H1 (cell line): ENCODE results near the gene GMEB1. TPM values are rescaled to one million over a fixed set of nuclear protein-coding genes. Genes with fewer than 3 reads are reported as not detected.

Source experiments
- CTCF ChIA-PET: fragments of 300-600 bp; sonication (Branson Sonifier 250); formaldehyde crosslinking; loops from one replicate; lab custom pipeline; 2021; ENCODE audit not compliant: partially characterized antibody; lab: Charles Lee
- POLR2A ChIA-PET: fragments of 300-600 bp; sonication (Branson Sonifier 250); formaldehyde crosslinking; loops from one replicate; lab custom pipeline; 2021; ENCODE audit warnings: inconsistent platforms; ENCODE audit not compliant: partially characterized antibody; lab: Charles Lee
- DNase-seq, 2 experiments: peaks; one replicate each; pipeline versions ENCODE4 v3.0.0 to v3.0.0-alpha.2; 2010 to 2022; ENCODE audit warnings: low spot score in 2 of 2, low read depth in 1 of 2, mixed read lengths in 1 of 2
- FAIRE-seq: peaks from 2 replicates; lab custom pipeline; 2011; peaks lifted over from hg19 to GRCh38; lab: Jason Lieb, UNC
- H2AFZ ChIP-seq: 2 replicates; pipeline ENCODE4 v1.8.1; 2012; ENCODE audit warnings: low read length, inconsistent platforms
- H2AK5ac ChIP-seq: 2 replicates; pipeline ENCODE4 v1.6.1; 2013; ENCODE audit warnings: low read depth, low read length
- H2BK120ac ChIP-seq: replicated peaks from 2 replicates; pipeline ENCODE3; 2013; ENCODE audit warnings: low read depth, low read length, inconsistent platforms
- H2BK12ac ChIP-seq: 2 replicates; pipeline ENCODE4 v1.6.1; 2013; ENCODE audit warnings: low read depth, low read length
- H2BK15ac ChIP-seq: 2 replicates; pipeline ENCODE4 v1.6.1; 2013; ENCODE audit warnings: low read length
- H2BK20ac ChIP-seq: 2 replicates; pipeline ENCODE4 v1.6.1; 2013; ENCODE audit warnings: low read length
- H2BK5ac ChIP-seq: 2 replicates; pipeline ENCODE4 v1.6.1; 2013; ENCODE audit warnings: low read depth, low read length
- H3K14ac ChIP-seq: 2 replicates; pipeline ENCODE4 v1.6.1; 2013; ENCODE audit warnings: inconsistent platforms; ENCODE audit not compliant: insufficient read length
- H3K18ac ChIP-seq: 2 replicates; pipeline ENCODE4 v1.6.1; 2013; ENCODE audit warnings: low read length; ENCODE audit errors: extremely low read depth
- H3K23ac ChIP-seq: 2 replicates; pipeline ENCODE4 v1.6.1; 2013; ENCODE audit warnings: inconsistent platforms; ENCODE audit not compliant: insufficient read length
- H3K23me2 ChIP-seq: 2 replicates; pipeline ENCODE4 v1.6.1; 2013; ENCODE audit warnings: low read depth, low read length
- H3K27ac ChIP-seq: 2 replicates; pipeline ENCODE4 v1.6.1; 2011; ENCODE audit warnings: low read depth, low read length, inconsistent platforms
- H3K27me3 ChIP-seq, 4 experiments: replicated peaks in 1 of 4; 1 replicate in 1 of 4; 2 replicates in 3 of 4; pipeline versions ENCODE4 v1.6.1 to v1.8.1; 2011 to 2013; ENCODE audit warnings: low read length in 3 of 4, mild to moderate bottlenecking in 3 of 4, inconsistent platforms in 2 of 4, mixed read lengths in 2 of 4, moderate library complexity in 1 of 4; ENCODE audit not compliant: control insufficient read depth in 3 of 4, insufficient read depth in 3 of 4; ENCODE audit errors: extremely low read depth in 1 of 4
- H3K36me3 ChIP-seq, 4 experiments: 2 replicates each; pipeline versions ENCODE4 v1.6.1 to v1.8.1; 2011 to 2013; ENCODE audit warnings: mild to moderate bottlenecking in 4 of 4, low read length in 3 of 4, moderate library complexity in 2 of 4, control low read depth in 1 of 4, inconsistent platforms in 1 of 4; ENCODE audit not compliant: insufficient read depth in 4 of 4, control insufficient read depth in 2 of 4
- H3K4ac ChIP-seq: replicated peaks from 2 replicates; pipeline ENCODE3; 2013; ENCODE audit warnings: low read length, low read depth, mixed read lengths, inconsistent platforms; ENCODE audit not compliant: insufficient read length
- H3K4me1 ChIP-seq, 4 experiments: replicated peaks in 1 of 4; 1 replicate in 1 of 4; 2 replicates in 3 of 4; pipeline versions ENCODE4 v1.6.1 to v1.8.1; 2011 to 2013; ENCODE audit warnings: low read length in 3 of 4, inconsistent platforms in 2 of 4, mixed read lengths in 1 of 4; ENCODE audit not compliant: insufficient read depth in 4 of 4, control insufficient read depth in 3 of 4
- H3K4me2 ChIP-seq, 2 experiments: 2 replicates each; pipeline versions ENCODE4 v1.6.1 to v1.8.1; 2011 to 2013; ENCODE audit warnings: low read depth in 2 of 2, low read length in 2 of 2, control low read depth in 1 of 2, inconsistent platforms in 1 of 2, mild to moderate bottlenecking in 1 of 2; ENCODE audit not compliant: insufficient read depth in 1 of 2
- H3K4me3 ChIP-seq, 4 experiments: fragments of 200-600, 300-600 bp in 1 of 4; sonication (generic), shearing (Covaris generic), sonication (Bioruptor Twin) in 1 of 4; 2 replicates each; pipeline versions ENCODE4 v1.5.1 to v1.8.1; 2011 to 2016; ENCODE audit warnings: low read length in 4 of 4, low read depth in 3 of 4, control low read depth in 2 of 4, inconsistent platforms in 2 of 4, mild to moderate bottlenecking in 2 of 4, mixed read lengths in 1 of 4, moderate library complexity in 1 of 4; ENCODE audit not compliant: insufficient read depth in 2 of 4; ENCODE audit errors: extremely low read depth in 1 of 4
- H3K56ac ChIP-seq: replicated peaks from 2 replicates; pipeline ENCODE3; 2013; ENCODE audit warnings: low read depth, mild to moderate bottlenecking, mixed read lengths, low read length, inconsistent platforms; ENCODE audit not compliant: insufficient read length
- H3K79me1 ChIP-seq: 2 replicates; pipeline ENCODE4 v1.6.1; 2013; ENCODE audit warnings: low read depth, low read length, control low read depth
- H3K79me2 ChIP-seq, 2 experiments: 2 replicates each; pipeline versions ENCODE4 v1.6.1 to v1.8.1; 2012 to 2013; ENCODE audit warnings: low read length in 2 of 2, mild to moderate bottlenecking in 2 of 2, inconsistent platforms in 1 of 2; ENCODE audit not compliant: insufficient read depth in 2 of 2, control insufficient read depth in 1 of 2
- H3K9ac ChIP-seq, 4 experiments: replicated peaks in 1 of 4; 1 replicate in 1 of 4; 2 replicates in 3 of 4; pipeline versions ENCODE4 v1.6.1 to v1.8.1; 2011 to 2013; ENCODE audit warnings: low read depth in 3 of 4, low read length in 3 of 4, control low read depth in 2 of 4, mild to moderate bottlenecking in 2 of 4, moderate library complexity in 2 of 4, inconsistent platforms in 1 of 4; ENCODE audit errors: extremely low read depth in 1 of 4
- H3K9me3 ChIP-seq, 2 experiments: 2 replicates each; pipeline versions ENCODE4 v1.6.1 to v1.8.1; 2012 to 2013; ENCODE audit warnings: mild to moderate bottlenecking in 2 of 2, moderate library complexity in 2 of 2, control low read depth in 1 of 2, inconsistent platforms in 1 of 2, low read depth in 1 of 2, low read length in 1 of 2, mixed read lengths in 1 of 2; ENCODE audit not compliant: insufficient read depth in 2 of 2
- H4K20me1 ChIP-seq, 2 experiments: replicated peaks in 1 of 2; 2 replicates each; pipeline versions ENCODE3 to v1.8.1; 2011 to 2013; ENCODE audit warnings: inconsistent platforms in 2 of 2, low read length in 2 of 2, mild to moderate bottlenecking in 1 of 2; ENCODE audit not compliant: insufficient read depth in 2 of 2, control insufficient read depth in 1 of 2
- H4K5ac ChIP-seq: 2 replicates; pipeline ENCODE4 v1.6.1; 2013; ENCODE audit warnings: low read length, low read depth, mixed read lengths, inconsistent platforms; ENCODE audit not compliant: insufficient read length
- H4K8ac ChIP-seq: 2 replicates; pipeline ENCODE4 v1.8.0; 2013; ENCODE audit warnings: mild to moderate bottlenecking, moderate library complexity, low read length, inconsistent platforms; ENCODE audit not compliant: insufficient read depth; ENCODE audit errors: extremely low read depth
- H4K91ac ChIP-seq: replicated peaks from 2 replicates; pipeline ENCODE3; 2013; ENCODE audit warnings: low read length, mixed read lengths, inconsistent platforms; ENCODE audit not compliant: insufficient read length
- ATF3 ChIP-seq: IDR thresholded peaks from 2 replicates; pipeline ENCODE4 v1.6.1; 2011; ENCODE audit warnings: low read depth, mild to moderate bottlenecking, low read length; ENCODE audit not compliant: insufficient read depth
- CTBP2 ChIP-seq: IDR thresholded peaks from 2 replicates; pipeline ENCODE4 v1.7.0; 2011; ENCODE audit warnings: borderline replicate concordance, mild to moderate bottlenecking, moderate library complexity, mixed read lengths, low read length; ENCODE audit not compliant: insufficient read depth, insufficient read length
- FOSL1 ChIP-seq: IDR thresholded peaks from 2 replicates; pipeline ENCODE4 v1.6.1; 2011; ENCODE audit warnings: mild to moderate bottlenecking, low read depth, low read length, moderate library complexity; ENCODE audit not compliant: insufficient read depth
- GABPA ChIP-seq: IDR thresholded peaks from 2 replicates; pipeline ENCODE4 v1.6.1; 2011; ENCODE audit warnings: mild to moderate bottlenecking, low read length, moderate library complexity, borderline replicate concordance; ENCODE audit not compliant: insufficient read depth
- HDAC2 ChIP-seq, 2 experiments: fragments of 300-600 bp in 1 of 2; sonication (generic) in 1 of 2; IDR thresholded peaks; 2 replicates each; pipeline ENCODE4 v1.6.1; 2011 to 2012; ENCODE audit warnings: low read depth in 2 of 2, low read length in 2 of 2, mild to moderate bottlenecking in 2 of 2, moderate library complexity in 2 of 2, borderline replicate concordance in 1 of 2, inconsistent platforms in 1 of 2
- JUN ChIP-seq: IDR thresholded peaks from 2 replicates; pipeline ENCODE4 v1.6.1; 2011; ENCODE audit warnings: low read depth, mild to moderate bottlenecking, improper control_type of control experiment, low read length
- KDM5A ChIP-seq: fragments of 200-600 bp; IDR thresholded peaks from 2 replicates; pipeline ENCODE4 v1.7.1; 2012; ENCODE audit warnings: mild to moderate bottlenecking, low read length, inconsistent platforms, mixed read lengths
- POLR2A ChIP-seq, 2 experiments: IDR thresholded peaks; 1 replicate in 1 of 2; 2 replicates in 1 of 2; pipeline ENCODE4 v1.6.1; 2011; ENCODE audit warnings: low read depth in 2 of 2, low read length in 2 of 2, mild to moderate bottlenecking in 2 of 2; ENCODE audit errors: control extremely low read depth in 1 of 2
- POLR2AphosphoS5 ChIP-seq: IDR thresholded peaks from 2 replicates; pipeline ENCODE4 v1.6.1; 2011; ENCODE audit warnings: low read depth, low read length
- RFX5 ChIP-seq: IDR thresholded peaks from 2 replicates; pipeline ENCODE4 v1.6.1; 2011; ENCODE audit warnings: low read depth, low read length, improper control_type of control experiment, borderline replicate concordance
- RNF2 ChIP-seq: fragments of 200-900, 300-1000 bp; sonication (generic); IDR thresholded peaks from 2 replicates; pipeline ENCODE4 v1.7.1; 2016; ENCODE audit warnings: borderline replicate concordance, low read depth, mild to moderate bottlenecking, antibody characterized with exemption, low read length; ENCODE audit not compliant: poor library complexity, severe bottlenecking; ENCODE audit errors: missing control alignments
- SIRT6 ChIP-seq: IDR thresholded peaks from one replicate; pipeline ENCODE4 v1.7.1; 2012; ENCODE audit warnings: low read length, inconsistent platforms
- TCF12 ChIP-seq: IDR thresholded peaks from 2 replicates; pipeline ENCODE4 v1.6.1; 2011; ENCODE audit warnings: low read depth, mild to moderate bottlenecking, low read length
- WGBS, 2 experiments: shearing (Covaris generic) in 1 of 2; methylation state at CpG; one replicate each; pipeline versions ENCODE4 v1.1.6 to v1.1.7; 2013 to 2015; ENCODE audit warnings: low lambda C conversion rate in 2 of 2, mixed read lengths in 2 of 2, inconsistent platforms in 1 of 2, low coverage in 1 of 2, missing lambda C conversion rate in 1 of 2; ENCODE audit not compliant: insufficient replicate concordance in 2 of 2, insufficient coverage in 1 of 2, insufficient read length in 1 of 2; ENCODE audit errors: extremely low coverage in 1 of 2, missing lambda C conversion rate in 1 of 2; 5-methylcytosine and 5-hydroxymethylcytosine counted together
- polyA plus RNA-seq, 7 experiments: library from polyadenylated mRNA; depleted of rRNA in 3 of 7; stranded (reverse) in 5 of 7; unstranded in 2 of 7; fragments of >200 nt in 5 of 7; fragments of 200-250 nt in 2 of 7; gene quantifications; 1 replicate in 5 of 7; 2 replicates in 1 of 7; 4 replicates in 1 of 7; pipeline versions ENCODE4 v1.2.1 to v1.2.3, GENCODE V29; 2011 to 2013; ENCODE audit warnings: missing spikeins in 2 of 7, mixed read lengths in 2 of 7
- total RNA-seq: library from RNA; stranded (reverse); fragmentation: NEBNext Ultra II Directional; extraction: Animal tissue kit (Norgen Biotek cat#: 25700); gene quantifications from 2 replicates; pipeline ENCODE4 v1.2.1, GENCODE V29; 2021

GMEB1 gene
- total and polyA plus RNA-seq, 2 of the 8 experiments (the other 6 are each of a cell fraction or from before 2014, with no cell fraction given), result 13.3 to 26.2 TPM

- no peak overlapping the region for H2AFZ ChIP-seq
- no peaks in the 10 kb centered on the region for H3K9me3 ChIP-seq
- POLR2A ChIA-PET, result interaction anchor here (0.7 to 1.2 kb wide), 3 partner anchors 11 to 32 kb away, joined by 3 read pairs; no protein-coding TSS in a partner anchor
- no peak overlapping the region for H3K4me2 ChIP-seq
- no peaks in the 10 kb centered on the region for H3K23me2 ChIP-seq
- no peak overlapping the region for H4K5ac ChIP-seq
- no peaks in the 10 kb centered on the region for H4K20me1 ChIP-seq
- H4K91ac ChIP-seq, result no peak overlapping the region
- H3K36me3 ChIP-seq, result peaks cover 5 to 38% (median 25%) of the 10 kb centered on the region in 4 experiments; a peak in 6 of 8 replicates
- H3K23ac ChIP-seq, result no peak overlapping the region
- no peak overlapping the region for H3K4me3 ChIP-seq
- H3K27me3 ChIP-seq, result no peaks in the 10 kb centered on the region
- H2BK12ac ChIP-seq, result no peak overlapping the region
- H3K79me2 ChIP-seq, result no peaks in the 10 kb centered on the region
- no peaks in the 10 kb centered on the region for H3K79me1 ChIP-seq
- DNase-seq, result no peak
- 92% methylated on average over 3 of the region's 3 CpGs; no CpG with 5 or more reads in 1 of the 2 experiments for WGBS, 2 experiments
- no peak for FAIRE-seq
- H2AK5ac ChIP-seq, result no peak overlapping the region
- H3K9ac ChIP-seq, result no peak overlapping the region
- H3K4ac ChIP-seq, result no peak overlapping the region
- H2BK20ac ChIP-seq, result no peak overlapping the region
- no peak overlapping the region for H4K8ac ChIP-seq
- H2BK120ac ChIP-seq, result no peak overlapping the region
- H2BK15ac ChIP-seq, result no peak overlapping the region
- no peak overlapping the region for H3K56ac ChIP-seq
- no peak overlapping the region for H3K14ac ChIP-seq
- H3K4me1 ChIP-seq, result no peaks in the 10 kb centered on the region
- H2BK5ac ChIP-seq, result no peak overlapping the region
- no peak overlapping the region for H3K27ac ChIP-seq
- no peak overlapping the region for H3K18ac ChIP-seq
- CTCF ChIA-PET, result interaction anchor here (1.8 kb wide), 1 partner anchor 24 kb away, joined by 4 read pairs; no protein-coding TSS in a partner anchor
- TF ChIP-seq POLR2AphosphoS5, result no peak
- no peak for TF ChIP-seq HDAC2 (IDR thresholded peaks at IDR 0.05; ENCODE audit: borderline replicate concordance in 1 of 2, low read depth in 2 of 2, low read length in 2 of 2)
- no peak for TF ChIP-seq POLR2A (IDR thresholded peaks at IDR 0.05; ENCODE audit: control extremely low read depth in 1 of 2, low read depth in 2 of 2, low read length in 2 of 2)
- no peak for TF ChIP-seq JUN
- no peak for TF ChIP-seq GABPA
- TF ChIP-seq CTBP2, result no peak
- no peak for TF ChIP-seq FOSL1
- no peak for TF ChIP-seq RNF2
- no peak for TF ChIP-seq ATF3
- no peak for TF ChIP-seq SIRT6
- TF ChIP-seq KDM5A, result no peak
- TF ChIP-seq RFX5, result no peak
- no peak for TF ChIP-seq TCF12
Observed at GRCh38 chr1:28703629-28704028, 35.0 kb downstream of the GMEB1 start.
